HG02885 (cell line): ENCODE data around the gene ACKR2.
"Not testable (repeated sequence)": the region's sequence is repeated elsewhere in the genome, so short reads cannot be mapped to it uniquely, and the experiment has no call there.

Source experiments
- ATAC-seq: cut with Tn5 transposase; IDR thresholded peaks from one replicate; pipeline ENCODE4 v1.9.1; 2021; ENCODE audit warnings: mild to moderate bottlenecking; ENCODE audit not compliant: unreplicated experiment, poor library complexity

Gene ACKR2

DNA sequence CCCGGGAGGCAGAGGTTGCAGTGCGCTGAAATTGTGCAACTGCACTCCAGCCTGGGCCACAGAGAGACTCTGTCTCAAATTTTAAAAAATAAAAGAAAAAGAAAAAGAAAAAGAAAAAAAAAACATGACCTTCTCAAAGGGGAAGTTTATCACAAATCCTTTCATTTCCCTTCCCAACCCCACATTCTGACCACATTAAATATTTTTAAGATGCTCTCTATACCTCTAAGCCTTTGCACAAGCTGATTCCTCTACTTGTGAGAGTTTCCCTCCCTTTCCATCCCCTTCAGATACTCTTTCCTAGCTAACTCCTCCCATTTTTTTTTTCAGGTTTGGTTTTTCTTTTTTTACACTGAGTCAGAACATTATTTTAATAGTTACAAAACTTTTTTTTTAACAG lies 9.0 kb upstream of the ACKR2 start:
- ATAC-seq, result no peak

DNA sequence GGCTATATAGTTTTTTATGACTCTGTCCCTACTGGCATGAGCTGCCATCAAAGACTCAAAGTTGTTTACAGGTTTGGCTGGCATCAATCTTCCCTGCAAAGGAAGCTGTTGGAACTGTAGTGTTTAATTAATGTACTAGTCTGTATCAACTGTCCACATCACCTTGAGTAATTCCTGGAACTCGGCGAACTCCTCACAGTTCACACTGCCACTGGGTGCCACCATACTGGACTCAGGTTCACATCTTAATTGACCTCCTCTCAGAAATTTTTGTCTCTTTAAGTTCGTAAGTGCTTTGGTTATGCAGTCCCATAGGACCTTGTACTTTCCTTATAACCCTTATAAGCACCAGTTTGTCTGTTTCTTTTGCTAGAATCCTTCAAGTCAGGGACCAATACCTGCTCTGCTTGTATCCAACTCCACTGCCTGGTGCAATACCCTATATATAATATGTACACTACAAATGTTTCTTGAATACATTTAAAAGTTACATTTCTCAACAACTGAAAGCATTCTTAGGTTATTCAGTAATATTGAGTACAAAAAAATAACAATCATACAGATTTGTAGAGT lies 8.1 kb upstream of the ACKR2 start:
- no peak for ATAC-seq

DNA sequence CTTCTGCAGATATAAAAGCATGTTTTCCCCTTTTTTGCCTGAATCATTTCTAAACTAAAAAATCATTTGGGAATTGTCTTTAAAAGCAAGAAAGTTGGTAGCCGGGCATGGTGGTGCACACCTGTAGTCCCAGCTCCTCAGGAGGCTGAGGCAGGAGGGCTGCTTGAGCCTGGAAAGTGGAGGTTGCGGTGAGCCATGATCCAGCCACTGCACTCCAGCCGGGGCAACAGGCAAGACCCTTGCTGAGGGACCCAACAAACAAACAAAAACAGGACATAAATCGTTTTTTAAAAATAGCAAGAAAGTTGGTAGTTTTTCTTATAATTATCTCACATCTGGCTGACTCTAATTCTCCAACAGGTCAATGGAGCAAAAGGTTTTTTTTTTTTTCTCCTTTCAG lies 7.5 kb upstream of the ACKR2 start:
- ATAC-seq, result no peak

DNA sequence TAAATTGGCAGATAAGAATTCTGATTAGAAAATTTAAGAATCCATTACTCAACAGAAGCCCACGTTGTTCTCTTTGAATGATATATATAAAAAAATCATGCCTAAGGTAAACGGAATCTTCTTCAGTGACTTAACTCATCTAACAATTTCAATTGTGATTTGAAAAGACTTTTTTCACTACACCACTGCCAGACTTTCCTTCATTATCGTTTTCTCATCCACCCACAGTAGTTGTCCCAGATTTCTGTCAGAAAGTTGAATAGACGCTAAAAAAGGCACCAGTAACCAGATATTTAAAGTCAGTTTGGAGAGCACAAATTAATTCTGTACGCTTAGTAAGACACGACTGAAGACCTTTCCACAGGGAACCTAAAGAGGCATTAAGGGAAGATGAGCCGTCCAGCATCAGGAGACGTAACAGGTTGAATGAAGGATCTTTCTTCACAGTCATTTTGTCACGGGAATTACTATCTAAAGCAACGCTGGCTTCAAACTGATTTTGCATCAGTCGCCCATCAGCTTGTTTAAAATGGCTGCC lies 6.3 kb upstream of the ACKR2 start:
- ATAC-seq, result no peak

DNA sequence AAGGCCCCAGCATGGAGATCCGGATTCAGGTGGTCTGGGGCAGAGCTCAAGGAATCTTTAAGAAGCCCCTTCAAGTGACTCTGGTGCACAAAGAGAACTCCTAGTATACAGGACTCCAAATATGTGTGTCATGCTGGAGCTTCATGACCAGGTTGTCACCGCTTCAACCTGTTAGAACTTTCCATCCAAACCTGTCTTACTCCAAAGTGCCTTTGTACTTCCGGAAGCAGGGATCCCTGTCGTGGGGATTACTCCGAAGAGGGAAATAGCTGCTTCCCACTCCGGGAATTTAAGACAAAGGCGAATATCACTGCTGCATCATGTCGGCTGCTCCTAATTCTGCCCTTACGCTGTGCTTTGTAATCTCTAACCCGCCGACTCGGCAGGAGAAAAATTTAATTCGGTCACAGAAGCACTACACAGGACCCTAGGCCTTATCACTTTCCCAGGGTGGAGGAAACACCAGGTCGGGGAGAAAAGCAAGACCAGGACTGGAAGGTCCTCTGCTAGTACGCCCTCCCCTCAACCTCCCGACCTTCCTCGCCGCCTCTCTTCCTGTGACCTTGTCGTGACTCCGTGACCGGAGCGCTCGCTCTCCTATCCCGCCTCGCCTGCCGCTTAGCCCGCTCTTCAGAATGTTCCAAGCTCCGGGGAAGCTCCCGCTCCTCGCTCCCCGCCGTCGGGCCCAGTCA lies 5.7 kb upstream of the ACKR2 start:
- peak; percentile 21 for ATAC-seq

DNA sequence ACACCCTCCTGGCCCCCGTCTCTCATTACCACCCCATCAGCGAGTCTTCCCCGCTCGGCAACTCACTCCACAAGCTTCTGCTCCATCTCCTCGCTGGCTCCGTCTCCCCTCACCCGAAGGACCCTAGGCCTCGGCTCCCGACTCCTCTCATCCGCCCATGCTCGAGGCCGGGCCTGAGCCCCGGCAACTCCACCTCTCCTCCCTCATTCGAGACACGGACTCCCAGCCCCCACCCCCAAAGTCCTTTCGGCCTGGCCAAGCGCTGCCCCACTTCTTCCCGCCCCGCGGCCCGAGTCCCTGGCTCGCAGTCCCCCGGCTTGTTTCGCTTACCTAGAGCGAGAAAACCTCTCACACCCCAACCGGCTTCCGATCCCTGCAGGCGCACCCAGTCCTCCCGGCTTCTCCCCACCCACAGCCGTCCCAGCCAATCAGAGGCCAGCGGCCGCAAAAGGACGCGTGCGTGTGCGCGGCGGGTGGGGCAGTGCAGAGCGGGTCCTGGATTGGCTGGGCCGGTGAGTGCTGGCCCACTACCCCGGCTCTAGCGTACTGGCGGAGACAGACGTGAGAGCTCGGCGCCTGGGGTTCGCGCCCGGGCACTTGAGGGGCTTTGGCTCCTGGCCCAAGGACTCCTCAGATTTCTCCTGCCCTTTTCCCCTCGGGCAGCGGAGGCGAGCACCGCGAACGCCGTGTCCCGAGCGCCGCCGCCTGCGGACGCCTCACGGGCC lies 5.0 kb upstream of the ACKR2 start, which contains the start of gene HIGD1A:
Gene HIGD1A (minus strand): TSS at position 385 of the 725 bp plus-strand sequence. CDS start 10,237 bp downstream, outside the sequence.
- peak; percentile 99 for ATAC-seq

DNA sequence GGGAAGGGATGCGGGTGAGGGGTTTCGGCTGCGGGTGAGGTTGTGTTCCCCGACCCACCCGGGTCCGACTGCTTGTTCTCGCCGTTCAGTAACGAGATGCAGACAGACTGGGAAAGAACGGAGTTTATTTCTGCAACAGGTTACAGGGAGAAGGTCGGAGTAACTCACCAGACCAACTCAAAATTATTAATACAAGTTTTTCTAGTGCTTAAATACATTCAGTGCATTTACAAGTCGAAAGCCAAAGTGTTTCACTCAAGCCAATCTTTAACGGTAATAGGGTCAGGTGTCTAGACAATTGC lies 4.5 kb upstream of the ACKR2 start:
- ATAC-seq, result no peak

DNA sequence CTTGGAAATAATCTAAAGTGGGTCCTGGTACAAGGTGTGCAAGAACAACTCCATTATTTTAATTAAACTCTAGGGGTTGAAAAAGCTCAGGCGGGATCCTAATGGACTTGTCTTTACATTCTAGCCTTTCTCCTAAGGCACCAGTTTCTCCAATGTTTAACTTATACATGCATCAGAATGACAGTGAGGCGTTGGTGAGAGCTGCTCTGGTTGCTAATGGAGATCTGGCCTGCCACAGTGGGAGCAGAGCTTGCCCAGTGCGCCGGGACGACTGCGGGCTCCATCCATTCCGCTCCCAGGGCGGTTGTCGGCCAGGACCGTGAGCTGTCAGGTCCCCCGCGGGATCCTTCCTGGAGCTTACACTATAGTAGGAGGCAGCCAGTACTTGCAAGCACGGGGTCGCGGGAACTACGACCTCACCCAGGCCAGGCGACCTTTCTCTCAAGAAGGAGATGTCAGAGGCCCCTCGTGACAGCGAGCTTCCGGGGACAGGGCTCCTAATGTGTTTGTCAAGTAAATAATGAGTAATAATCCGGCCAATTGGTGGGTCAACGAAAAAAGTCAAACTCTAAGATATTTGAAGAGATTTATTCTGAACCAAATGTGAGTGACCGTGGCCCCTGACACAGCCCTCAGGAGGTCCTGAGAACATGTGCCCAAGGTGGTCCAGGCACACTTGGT lies 4.0 kb upstream of the ACKR2 start:
- no peak for ATAC-seq

DNA sequence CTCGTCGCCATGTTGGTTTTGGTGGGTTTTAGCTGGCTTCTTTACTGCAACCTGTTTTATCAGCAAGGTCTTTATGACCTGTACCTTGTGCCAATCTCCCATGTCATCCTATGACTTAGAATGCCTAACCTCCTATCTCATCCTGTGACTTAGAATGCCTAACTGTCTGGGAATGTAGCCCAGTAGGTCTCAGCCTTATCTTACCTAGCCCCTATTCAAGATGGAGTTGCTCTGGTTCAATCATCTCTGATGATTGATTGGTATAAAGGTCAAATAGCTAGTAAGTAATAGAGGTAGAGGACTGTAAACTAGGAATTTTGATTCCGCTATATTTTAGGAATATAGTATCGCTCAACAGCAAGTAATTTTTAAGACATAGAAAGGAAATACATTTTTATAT lies 1.3 kb upstream of the ACKR2 start:
- ATAC-seq, result no peak

DNA sequence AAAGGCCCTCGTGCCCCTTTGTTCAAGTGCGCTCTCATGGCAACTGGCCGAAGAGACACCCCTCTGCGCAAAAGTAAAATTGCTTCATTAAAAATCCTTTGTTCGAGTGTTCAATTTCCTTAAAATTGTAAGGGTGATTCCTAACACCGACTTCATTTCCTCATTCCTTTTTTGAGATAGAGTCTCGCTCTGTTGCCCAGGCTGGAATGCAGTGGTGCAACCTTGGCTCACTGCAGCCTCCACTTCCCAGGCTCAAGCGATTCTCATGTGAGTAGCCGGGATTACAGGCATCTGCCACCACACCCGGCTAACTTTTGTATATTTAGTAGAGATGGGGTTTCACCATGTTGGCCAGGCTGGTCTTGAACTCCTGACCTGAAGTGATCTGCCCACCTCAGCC lies 1.5 kb downstream of the ACKR2 start:
- not testable (repeated sequence) for ATAC-seq

DNA sequence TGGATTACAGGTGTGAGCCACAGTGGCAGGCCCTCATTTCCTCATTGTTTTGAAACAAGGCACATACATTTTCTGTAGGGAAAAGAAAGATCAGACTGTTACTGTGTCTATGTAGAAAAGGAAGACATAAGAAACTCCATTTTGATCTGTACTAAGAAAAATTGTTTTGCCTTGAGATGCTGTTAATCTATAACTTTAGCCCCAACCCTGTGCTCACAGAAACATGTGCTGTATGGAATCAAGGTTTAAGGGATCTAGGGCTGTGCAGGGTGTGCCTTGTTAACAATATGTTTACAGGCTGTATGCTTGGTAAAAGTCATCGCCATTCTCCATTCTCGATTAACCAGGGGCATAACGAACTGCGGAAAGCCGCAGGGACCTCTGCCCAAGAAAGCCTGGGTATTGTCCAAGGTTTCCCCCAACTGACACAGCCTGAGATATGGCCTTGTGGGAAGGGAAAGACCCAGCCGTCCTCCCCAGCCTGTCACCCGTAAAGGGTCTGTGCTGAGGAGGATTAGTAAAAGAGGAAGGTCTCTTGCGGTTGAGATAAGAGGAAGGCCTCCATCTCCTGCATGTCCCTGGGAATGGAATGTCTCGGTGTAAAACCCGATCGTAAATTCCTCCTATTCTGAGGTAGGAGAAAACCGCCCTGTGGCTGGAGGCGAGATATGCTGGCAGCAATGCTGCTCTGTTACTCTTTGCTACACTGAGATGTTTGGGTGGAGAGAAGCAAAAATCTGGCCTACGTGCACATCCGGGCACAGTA lies 2.1 kb downstream of the ACKR2 start:
- not testable (repeated sequence) for ATAC-seq

DNA sequence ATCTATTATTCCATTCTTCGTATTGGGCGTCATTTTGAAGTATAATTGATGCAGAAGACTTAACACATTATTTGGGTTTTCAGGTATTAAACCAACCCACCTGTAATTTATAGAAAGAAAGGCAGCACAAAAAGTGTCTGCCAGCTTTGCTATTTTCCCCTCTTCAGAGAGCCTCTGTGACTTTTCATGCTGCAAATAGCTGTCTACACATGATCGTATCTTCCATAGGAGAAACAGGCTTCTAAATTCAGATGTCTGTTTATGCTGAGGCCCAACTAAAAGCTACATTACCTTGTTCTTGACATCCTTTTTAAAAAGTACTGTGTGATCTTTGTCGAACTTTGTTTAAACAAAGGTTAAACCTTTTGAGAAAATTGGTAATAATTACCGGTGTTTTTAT lies 5.0 kb downstream of the ACKR2 start:
- no peak for ATAC-seq

DNA sequence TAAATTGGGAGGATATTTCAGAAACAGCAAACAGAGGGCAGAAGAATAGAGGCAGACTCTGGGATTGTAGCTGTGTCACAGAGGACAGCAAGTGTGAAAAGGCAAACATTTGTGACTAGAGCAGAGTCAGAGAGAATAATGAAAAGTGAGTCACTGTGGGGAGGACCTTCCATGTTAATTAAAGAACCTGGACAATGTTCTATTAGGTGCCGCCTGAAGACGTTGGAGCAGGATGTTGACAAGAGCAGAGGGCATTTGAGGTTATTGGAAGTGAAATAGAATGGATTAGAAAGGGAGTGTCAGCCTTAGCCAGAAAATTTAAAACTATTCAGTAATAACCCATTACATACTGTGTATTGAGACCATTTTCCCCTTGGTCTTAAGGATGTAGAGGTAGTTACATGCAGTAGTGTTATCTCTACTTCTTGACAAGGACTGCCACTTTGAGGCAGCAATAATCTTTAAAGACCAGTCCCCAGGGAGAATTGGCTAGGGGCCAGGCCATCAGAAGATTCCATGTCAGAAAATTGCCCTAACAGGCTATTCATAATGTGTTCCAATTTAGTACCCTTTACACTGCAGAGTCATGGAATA lies 5.8 kb downstream of the ACKR2 start:
- no peak for ATAC-seq

DNA sequence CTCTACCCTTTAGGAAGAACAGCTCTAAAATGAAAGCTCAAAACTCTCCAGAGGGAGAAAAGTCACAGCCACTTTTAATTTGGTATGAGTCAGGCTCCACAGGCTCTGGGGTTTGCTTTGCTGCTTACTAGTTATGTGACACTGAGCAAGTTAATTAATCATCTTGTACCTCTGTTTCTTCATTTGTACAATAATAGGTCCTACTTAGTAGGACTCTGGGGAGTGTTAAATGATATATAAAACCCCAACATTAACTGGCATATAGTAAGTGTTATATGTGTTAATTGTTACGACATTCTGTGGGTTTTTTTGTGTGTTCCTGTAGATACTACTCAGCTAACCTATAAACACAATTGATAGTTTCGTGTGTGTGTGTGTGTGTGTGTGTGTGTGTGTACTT lies 6.6 kb downstream of the ACKR2 start:
- no peak for ATAC-seq

DNA sequence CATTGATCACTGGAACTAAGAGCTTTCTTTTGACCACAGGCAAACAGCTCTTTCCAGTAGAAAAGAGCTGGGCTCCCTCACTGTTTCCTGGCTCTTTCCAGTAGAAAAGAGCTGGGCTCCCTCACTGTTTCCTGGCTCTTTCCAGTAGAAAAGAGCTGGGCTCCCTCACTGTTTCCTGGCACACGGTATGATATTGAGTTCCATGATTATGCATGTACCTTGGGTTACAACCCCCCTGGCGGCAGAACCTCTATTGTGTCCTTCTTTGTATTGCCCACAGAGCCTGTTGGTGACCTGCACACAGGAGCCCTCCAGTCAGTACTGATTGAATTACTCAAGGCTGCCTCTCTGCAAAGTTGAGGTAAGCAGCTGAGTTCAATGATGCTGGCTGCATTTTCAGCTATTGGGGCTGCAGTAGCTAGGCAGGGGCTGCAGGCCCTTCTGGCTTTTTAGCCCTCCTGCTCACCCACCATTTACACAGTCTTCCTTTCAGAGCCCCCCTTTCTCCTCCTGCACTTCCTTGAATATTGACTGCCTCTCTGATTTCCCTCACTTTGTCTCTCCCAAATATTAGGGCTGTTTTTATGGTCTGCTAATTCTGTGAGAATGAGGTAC lies 10.2 kb downstream of the ACKR2 start:
- ATAC-seq, result no peak

DNA sequence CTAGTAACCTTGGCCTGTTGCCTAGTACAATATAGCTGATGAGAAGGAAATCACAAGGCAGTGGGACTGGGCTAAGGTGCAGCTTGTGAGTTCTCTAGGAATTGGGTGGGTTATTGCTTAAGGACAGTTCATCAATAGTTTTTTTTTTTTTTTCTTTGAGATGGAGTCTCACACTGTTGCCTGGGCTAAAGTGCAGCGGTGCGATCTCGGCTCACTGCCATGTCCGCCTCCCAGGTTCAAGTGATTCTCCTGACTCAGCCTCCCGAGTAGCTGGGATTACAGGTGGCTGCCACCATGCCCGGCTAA lies 11.5 kb downstream of the ACKR2 start:
- no peak for ATAC-seq

DNA sequence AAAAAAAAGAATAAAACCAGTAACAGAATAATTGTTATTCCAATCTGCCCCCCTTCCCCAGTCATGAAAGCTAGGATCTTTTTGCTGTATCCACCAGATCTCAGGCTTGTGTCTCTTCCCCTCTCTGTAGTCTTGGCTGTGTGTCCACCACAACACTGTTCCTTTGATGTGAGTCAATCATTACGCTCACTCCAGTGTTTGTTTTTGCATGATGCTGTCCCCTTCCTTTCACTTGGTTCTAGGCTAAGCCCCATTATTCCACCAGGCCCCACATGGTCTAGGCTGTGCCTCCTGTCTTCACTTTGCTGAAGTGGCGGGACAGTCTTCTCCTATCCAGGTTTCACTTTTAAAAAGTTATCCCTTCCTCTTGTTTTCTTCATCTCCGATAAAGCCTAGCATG lies 13.6 kb downstream of the ACKR2 start:
- no peak for ATAC-seq

DNA sequence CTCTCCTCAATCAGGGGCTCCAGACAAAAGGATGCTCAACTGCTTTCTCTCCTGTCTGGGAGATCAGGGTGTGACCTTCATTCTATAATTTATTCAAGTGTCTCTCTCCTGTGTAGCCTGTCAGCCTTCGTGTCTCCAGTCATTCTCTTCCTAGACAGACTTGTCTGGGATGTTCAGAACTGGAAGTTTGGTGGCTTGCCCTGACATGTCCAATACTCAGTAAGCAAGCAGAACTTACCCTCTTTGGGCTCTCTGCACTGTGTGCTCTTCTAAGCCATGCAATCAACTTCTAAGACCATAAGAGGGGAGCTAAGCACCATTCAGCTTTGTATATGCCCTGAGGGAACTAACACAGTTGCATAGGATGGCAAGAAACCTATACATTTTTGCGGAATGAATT lies 14.1 kb downstream of the ACKR2 start:
- ATAC-seq, result no peak

DNA sequence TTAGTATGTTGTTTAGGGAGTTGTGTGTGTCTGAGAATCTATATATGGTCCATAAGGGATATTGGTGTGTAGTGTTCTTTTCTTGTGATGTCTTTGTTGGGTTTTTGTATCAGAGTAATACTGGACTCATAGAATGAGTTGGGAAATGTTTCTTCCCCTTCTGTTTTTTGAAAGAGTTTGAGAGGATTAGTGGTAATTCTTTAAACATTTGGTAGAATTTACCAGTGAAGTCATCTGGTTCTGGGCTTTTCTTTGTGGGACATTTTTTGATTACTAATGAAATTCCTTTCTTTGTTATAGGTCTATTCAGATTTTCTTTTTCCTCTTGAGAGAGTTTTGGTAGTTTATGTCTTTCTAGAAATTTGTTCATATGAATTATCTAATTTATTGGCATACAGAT lies 16.9 kb downstream of the ACKR2 start:
- ATAC-seq, result no peak

DNA sequence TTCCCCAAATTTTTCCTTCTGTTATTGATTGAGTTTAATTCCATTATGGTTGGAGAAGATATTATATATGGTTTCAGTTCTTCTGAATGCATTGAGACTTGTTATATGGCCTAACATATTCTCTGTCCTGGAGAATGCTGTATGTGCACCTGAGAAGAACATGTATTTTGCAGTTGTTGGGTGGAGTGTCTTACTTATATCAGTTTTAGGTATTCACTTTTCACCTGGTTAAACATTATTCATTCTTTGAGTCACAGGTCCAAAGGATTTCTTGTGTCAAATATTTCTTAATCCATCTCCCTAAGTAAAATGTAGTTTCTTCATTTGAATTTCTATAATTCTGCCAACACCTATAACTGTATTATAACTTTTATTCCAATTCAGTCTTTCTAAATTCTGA lies 17.8 kb downstream of the ACKR2 start:
- ATAC-seq, result no peak
